Stimulated activated CD8-positive, alpha-beta memory T cell treated with anti-CD3 and anti-CD28 coated beads, Interleukin-4, amount 100 ng/mL, for 1 hour (primary cell): ENCODE measurements around the gene TPRA1.
"Not testable (repeated sequence)": the region's sequence is repeated elsewhere in the genome, so short reads cannot be mapped to it uniquely, and the experiment has no call there.

ENCODE experiments used
- DNase-seq, 2 donors: peaks; one replicate each; pipeline ENCODE4 v3.0.0-alpha.2; 2020; ENCODE audit warnings: low read depth in 2 of 2, low spot score in 1 of 2

TPRA1 gene

GRCh38 chr3:127539366-127540060 is 51.0 kb downstream of the TPRA1 start:
- DNase-seq = no peak

GRCh38 chr3:127538569-127538968 is 52.0 kb downstream of the TPRA1 start:
- DNase-seq = no peak

- DNase-seq = no peak
These were observed 53.4 kb downstream of the TPRA1 start for GRCh38 chr3:127536830-127537812.

GRCh38 chr3:127535901-127536829 is 54.4 kb downstream of the TPRA1 start:
- DNase-seq = no peak

GRCh38 chr3:127535106-127535785 is 55.3 kb downstream of the TPRA1 start:
- DNase-seq = no peak

- DNase-seq = no peak
These were observed 56.0 kb downstream of the TPRA1 start for GRCh38 chr3:127534564-127534963.

- DNase-seq = no peak
These were observed 56.4 kb downstream of the TPRA1 start for GRCh38 chr3:127534161-127534451.

- no peak for DNase-seq
These were observed 57.9 kb downstream of the TPRA1 start for GRCh38 chr3:127532561-127533203.

GRCh38 chr3:127531821-127532220 is 58.7 kb downstream of the TPRA1 start:
- no peak for DNase-seq

- DNase-seq = not testable (repeated sequence)
These were observed 59.7 kb downstream of the TPRA1 start for GRCh38 chr3:127530863-127531262.

GRCh38 chr3:127529346-127530188 is 61.0 kb downstream of the TPRA1 start:
- no peak for DNase-seq

- DNase-seq = no peak
These were observed 65.2 kb downstream of the TPRA1 start for GRCh38 chr3:127525373-127525772.

GRCh38 chr3:127524296-127524896 is 66.1 kb downstream of the TPRA1 start:
- DNase-seq = no peak
